ENCODE results near the gene HDAC5. TPM values are rescaled to one million over a fixed set of nuclear protein-coding genes. Genes with fewer than 3 reads are reported as not detected.

HDAC5 gene
- polyA plus RNA-seq, 1 of the 3 experiments (the other 2 are of a cell fraction) = 19.0 TPM

DNA sequence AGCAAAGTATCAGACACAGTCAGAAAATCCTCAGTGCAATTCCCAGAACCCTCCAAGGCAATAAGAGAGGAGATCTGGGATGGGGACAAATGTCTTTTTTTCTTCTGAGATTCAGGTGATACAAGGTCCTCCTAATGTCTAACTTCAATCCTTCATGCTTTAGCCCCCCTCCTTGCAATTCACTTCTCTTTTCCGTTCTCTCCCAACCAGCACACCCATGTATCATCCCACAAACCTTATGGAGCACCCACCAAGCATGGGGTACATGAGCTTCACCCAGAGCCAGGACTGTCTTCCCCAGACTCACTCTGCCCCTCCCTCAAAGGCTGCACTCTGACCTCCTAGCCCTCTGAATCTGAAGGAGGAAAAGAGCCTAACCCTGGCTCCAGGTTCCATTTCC, 10.1 kb downstream of the HDAC5 start:
- 89% methylated on average over 1 of the region's 1 CpG for WGBS (ENCODE audit: low lambda C conversion rate)

DNA sequence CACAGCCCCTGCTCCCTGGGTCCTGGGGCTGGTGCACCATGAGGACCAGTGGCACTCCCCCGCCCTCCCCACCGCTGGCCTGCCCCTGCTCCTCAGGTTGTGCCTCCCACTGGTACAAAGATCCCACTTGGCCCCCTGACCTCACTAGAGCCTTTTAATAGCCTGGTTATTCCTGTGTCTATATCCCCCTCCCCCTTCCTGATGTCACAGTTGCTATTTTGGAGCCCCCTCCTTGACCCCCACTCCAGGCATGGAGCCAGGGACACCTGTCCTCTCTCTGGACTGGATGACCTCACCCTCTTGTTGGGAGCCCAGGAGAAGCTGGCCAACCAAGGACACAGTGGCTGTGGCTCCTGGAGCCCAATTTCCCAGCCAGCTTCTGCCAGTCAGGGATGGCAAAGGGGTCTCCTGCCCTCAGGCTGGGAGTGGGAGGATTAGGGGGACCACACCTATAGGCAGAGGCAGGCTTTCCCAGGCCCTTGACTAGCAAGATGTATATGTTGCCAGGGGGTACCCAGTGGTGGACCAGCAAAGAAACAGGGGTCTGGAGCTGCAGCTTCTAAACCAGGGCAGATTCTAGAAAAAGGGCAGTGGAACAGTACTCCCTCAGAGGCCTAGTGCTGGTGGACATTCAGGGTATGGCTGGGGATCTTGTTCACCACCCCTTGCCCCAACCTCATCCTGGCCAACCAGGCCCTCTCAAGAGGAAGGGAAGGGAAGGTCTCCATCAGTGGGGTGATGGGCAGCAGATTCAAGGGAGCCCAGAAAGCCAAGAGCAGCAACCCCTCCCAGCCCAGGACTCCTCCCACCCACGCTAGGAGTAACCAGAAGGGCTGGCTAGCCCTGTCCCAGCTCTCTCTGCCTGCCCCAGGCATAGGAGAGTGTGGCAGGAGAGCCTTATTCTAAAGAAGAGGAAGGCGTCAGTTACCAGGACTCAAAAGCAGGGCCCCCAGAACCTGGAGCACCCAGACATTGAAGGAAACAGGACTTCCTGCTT, 10.9 kb downstream of the HDAC5 start:
- Histone ChIP-seq H3K9me3 (no peaks in the 10 kb centered on the region), H3K9me2 (no peaks in the 10 kb centered on the region), H3K4me1 (ENCODE audit: control insufficient read depth in 1 of 2, insufficient read depth in 2 of 2, low read depth in 1 of 2, low read length in 1 of 2) (peaks cover 35 to 48% of the 10 kb centered on the region in 2 experiments), H3K9ac (no peak overlapping the region), H3K27me3 (ENCODE audit: insufficient read depth) (no peaks in the 10 kb centered on the region), H4K20me1 (ENCODE audit: insufficient read depth) (peaks cover 9% of the 10 kb centered on the region), H3K36me3 (replicated peaks in 1 of 2; ENCODE audit: control insufficient read depth in 1 of 2, insufficient read depth in 2 of 2, low read length in 1 of 2) (peaks cover 3% of the 10 kb centered on the region in 2 experiments), H3K4me2 (no peak overlapping the region), H3K4me3 (ENCODE audit: low read depth in 2 of 2, low read length in 1 of 2) (no peak overlapping the region), H2AFZ (ENCODE audit: low read depth) (no peak overlapping the region), H3K27ac (ENCODE audit: low read depth in 2 of 2, low read length in 1 of 2) (no peak overlapping the region; a peak in 1 of 4 replicates), H3K79me2 (ENCODE audit: insufficient read depth) (peaks cover 25% of the 10 kb centered on the region), H3F3A (replicated peaks; ENCODE audit: insufficient read depth) (peaks cover 20% of the 10 kb centered on the region)
- TF ChIP-seq GABPA (IDR thresholded peaks at IDR 0.05; ENCODE audit: low read depth) (no peak), YY1 (IDR thresholded peaks at IDR 0.05; ENCODE audit: low read depth) (no peak), MEF2A (IDR thresholded peaks at IDR 0.05; ENCODE audit: borderline replicate concordance, low read depth) (no peak), MXI1 (IDR thresholded peaks at IDR 0.05; ENCODE audit: low read depth, low read length) (no peak), POLR2AphosphoS5 (IDR thresholded peaks at IDR 0.05; ENCODE audit: low read depth, low read length) (no peak), NFIC (IDR thresholded peaks at IDR 0.05; ENCODE audit: borderline replicate concordance) (no peak), SMC3 (IDR thresholded peaks at IDR 0.05; ENCODE audit: low read depth, low read length) (no peak), SIN3A (IDR thresholded peaks at IDR 0.05; ENCODE audit: borderline replicate concordance, low read depth, low read length) (no peak)
- TF ChIP-seq, protein P1, sequence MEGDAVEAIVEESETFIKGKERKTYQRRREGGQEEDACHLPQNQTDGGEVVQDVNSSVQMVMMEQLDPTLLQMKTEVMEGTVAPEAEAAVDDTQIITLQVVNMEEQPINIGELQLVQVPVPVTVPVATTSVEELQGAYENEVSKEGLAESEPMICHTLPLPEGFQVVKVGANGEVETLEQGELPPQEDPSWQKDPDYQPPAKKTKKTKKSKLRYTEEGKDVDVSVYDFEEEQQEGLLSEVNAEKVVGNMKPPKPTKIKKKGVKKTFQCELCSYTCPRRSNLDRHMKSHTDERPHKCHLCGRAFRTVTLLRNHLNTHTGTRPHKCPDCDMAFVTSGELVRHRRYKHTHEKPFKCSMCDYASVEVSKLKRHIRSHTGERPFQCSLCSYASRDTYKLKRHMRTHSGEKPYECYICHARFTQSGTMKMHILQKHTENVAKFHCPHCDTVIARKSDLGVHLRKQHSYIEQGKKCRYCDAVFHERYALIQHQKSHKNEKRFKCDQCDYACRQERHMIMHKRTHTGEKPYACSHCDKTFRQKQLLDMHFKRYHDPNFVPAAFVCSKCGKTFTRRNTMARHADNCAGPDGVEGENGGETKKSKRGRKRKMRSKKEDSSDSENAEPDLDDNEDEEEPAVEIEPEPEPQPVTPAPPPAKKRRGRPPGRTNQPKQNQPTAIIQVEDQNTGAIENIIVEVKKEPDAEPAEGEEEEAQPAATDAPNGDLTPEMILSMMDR (IDR thresholded peaks at IDR 0.05) = no peak
- WGBS (ENCODE audit: low lambda C conversion rate) = 95% methylated on average over 3 of the region's 4 CpGs
- ChIA-PET POLR2A (no interaction called here), CTCF (interaction anchor here (0.6 to 3.3 kb wide), 8 partner anchors 9 to 232 kb away, joined by 3 to 15 read pairs (median 6); partner anchors contain the start of gene HDAC5)
- no peak for DNase-seq

More for the DNA sequence above, 10.1 kb downstream of the HDAC5 start:
- H2AFZ ChIP-seq (ENCODE audit: low read depth) = no peak overlapping the region
- no peaks in the 10 kb centered on the region for H3K27me3 ChIP-seq (ENCODE audit: insufficient read depth)
- no peak overlapping the region for H3K4me3 ChIP-seq (ENCODE audit: low read depth in 2 of 2, low read length in 1 of 2)
- peaks cover 3% of the 10 kb centered on the region in 2 experiments for H3K36me3 ChIP-seq (replicated peaks in 1 of 2; ENCODE audit: control insufficient read depth in 1 of 2, insufficient read depth in 2 of 2, low read length in 1 of 2)
- TF ChIP-seq SMC3 (IDR thresholded peaks at IDR 0.05; ENCODE audit: low read depth, low read length) = no peak
- no peak for TF ChIP-seq FOXJ3 (CRISPR knock-in tag; IDR thresholded peaks at IDR 0.05)
- no peak for TF ChIP-seq RAD21 (IDR thresholded peaks at IDR 0.05; ENCODE audit: low read length)
- peaks cover 20% of the 10 kb centered on the region for H3K79me2 ChIP-seq (ENCODE audit: insufficient read depth)
- H3K9ac ChIP-seq = no peak overlapping the region
- peaks cover 13% of the 10 kb centered on the region for H4K20me1 ChIP-seq (ENCODE audit: insufficient read depth)
- H3K9me3 ChIP-seq = no peaks in the 10 kb centered on the region
- CTCF ChIA-PET = interaction anchor here (1.6 to 3.3 kb wide), 4 partner anchors 10 to 233 kb away, joined by 3 to 15 read pairs (median 10); partner anchors contain the start of gene HDAC5
- H3K9me2 ChIP-seq = no peaks in the 10 kb centered on the region
- POLR2A ChIA-PET = no interaction called here
- no peak overlapping the region for H3K4me2 ChIP-seq
- no peak for DNase-seq
- peaks cover 12% of the 10 kb centered on the region for H3F3A ChIP-seq (replicated peaks; ENCODE audit: insufficient read depth)
- H3K27ac ChIP-seq (ENCODE audit: low read depth in 2 of 2, low read length in 1 of 2) = no peak overlapping the region
- peaks cover 27 to 43% of the 10 kb centered on the region in 2 experiments for H3K4me1 ChIP-seq (ENCODE audit: control insufficient read depth in 1 of 2, insufficient read depth in 2 of 2, low read depth in 1 of 2, low read length in 1 of 2)
